Measurements from ENCODE around the gene EFR3B. TPM values are rescaled to one million over a fixed set of nuclear protein-coding genes. Genes with fewer than 3 reads are reported as not detected.

Gene EFR3B
- total RNA-seq, 4 donors from 2014 or later, result under 0.01 to 6.1 (median 1.3) TPM; not detected in 1

- no peak overlapping the region for H3K27ac ChIP-seq
- TF ChIP-seq CTCF (IDR thresholded peaks at IDR 0.05) (no peak), POLR2A (IDR thresholded peaks at IDR 0.05) (no peak)
- no peaks in the 10 kb centered on the region for H3K27me3 ChIP-seq
- H3K4me1 ChIP-seq, result no peaks in the 10 kb centered on the region
- no peaks in the 10 kb centered on the region for H3K36me3 ChIP-seq
- no peak for DNase-seq
- no peak overlapping the region for H3K4me3 ChIP-seq
- intact Hi-C loops (cut with DNase I; ENCODE audit: low total_unique reads), result loop anchor here (10.0 kb wide), 1 partner anchor 75 kb away; the partner anchor contains the start of gene DNAJC27
- no peaks in the 10 kb centered on the region for H3K9me3 ChIP-seq
These were observed 7.5 kb downstream of the EFR3B start for GRCh38 chr2:25049422-25049821.

- no peak for DNase-seq
- Histone ChIP-seq H3K27me3 (no peaks in the 10 kb centered on the region), H3K9me3 (no peaks in the 10 kb centered on the region), H3K36me3 (no peaks in the 10 kb centered on the region), H3K27ac (no peak overlapping the region), H3K4me1 (no peaks in the 10 kb centered on the region), H3K4me3 (no peak overlapping the region)
- no peak for TF ChIP-seq CTCF (IDR thresholded peaks at IDR 0.05)
- intact Hi-C loops (cut with DNase I; ENCODE audit: low total_unique reads), result no loop called here
These were observed 8.3 kb downstream of the EFR3B start for GRCh38 chr2:25050128-25050527.

- no peaks in the 10 kb centered on the region for H3K27me3 ChIP-seq
- no peaks in the 10 kb centered on the region for H3K9me3 ChIP-seq
- no peak overlapping the region for H3K4me3 ChIP-seq
- DNase-seq, result no peak
- H3K27ac ChIP-seq, result no peak overlapping the region
- TF ChIP-seq CTCF (IDR thresholded peaks at IDR 0.05), result no peak
- TF ChIP-seq POLR2A (IDR thresholded peaks at IDR 0.05), result no peak
- intact Hi-C loops (cut with DNase I; ENCODE audit: low total_unique reads), result no loop called here
- H3K36me3 ChIP-seq, result no peaks in the 10 kb centered on the region
- H3K4me1 ChIP-seq, result no peaks in the 10 kb centered on the region
These were observed 11.2 kb downstream of the EFR3B start for GRCh38 chr2:25053041-25053440.

- Histone ChIP-seq H3K36me3 (no peaks in the 10 kb centered on the region), H3K27me3 (no peaks in the 10 kb centered on the region), H3K4me3 (no peak overlapping the region), H3K9me3 (no peaks in the 10 kb centered on the region), H3K27ac (no peak overlapping the region), H3K4me1 (no peaks in the 10 kb centered on the region)
- DNase-seq, result no peak
- intact Hi-C loops (cut with DNase I; ENCODE audit: low total_unique reads), result no loop called here
- TF ChIP-seq POLR2A (IDR thresholded peaks at IDR 0.05) (no peak), CTCF (IDR thresholded peaks at IDR 0.05) (no peak)
These were observed 12.8 kb downstream of the EFR3B start for GRCh38 chr2:25054720-25055119.

GRCh38 chr2:25055376-25055920 is 13.6 kb downstream of the EFR3B start:
- H3K9me3 ChIP-seq, result no peaks in the 10 kb centered on the region
- no peaks in the 10 kb centered on the region for H3K4me1 ChIP-seq
- intact Hi-C loops (cut with DNase I; ENCODE audit: low total_unique reads), result no loop called here
- no peak overlapping the region for H3K27ac ChIP-seq
- no peaks in the 10 kb centered on the region for H3K36me3 ChIP-seq
- no peak for DNase-seq
- TF ChIP-seq CTCF (IDR thresholded peaks at IDR 0.05) (no peak), POLR2A (IDR thresholded peaks at IDR 0.05) (no peak)
- H3K4me3 ChIP-seq, result no peak overlapping the region
- H3K27me3 ChIP-seq, result no peaks in the 10 kb centered on the region
